Measurements from ENCODE around the gene BAIAP2.
"Not testable (repeated sequence)": the region's sequence is repeated elsewhere in the genome, so short reads cannot be mapped to it uniquely, and the experiment has no call there.

Gene BAIAP2

DNA sequence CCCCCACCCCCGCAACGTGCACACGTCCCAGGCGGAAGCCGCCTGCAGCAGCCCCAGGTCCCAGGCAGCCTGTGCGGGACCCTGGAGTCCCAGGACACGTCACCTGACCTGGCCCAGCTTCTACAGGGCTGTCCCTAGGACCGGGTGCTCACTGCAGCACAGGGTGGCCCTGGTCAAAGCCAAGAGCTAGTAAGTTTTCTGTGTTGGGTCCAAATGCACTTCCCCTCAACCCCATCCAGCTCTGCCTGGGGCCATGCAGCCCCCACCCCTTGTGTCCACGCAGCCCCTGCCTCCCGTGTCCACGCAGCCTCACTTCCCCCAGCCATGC is 108.2 kb downstream of the BAIAP2 start:
- DNase-seq (ENCODE audit: low read depth) = no peak

DNA sequence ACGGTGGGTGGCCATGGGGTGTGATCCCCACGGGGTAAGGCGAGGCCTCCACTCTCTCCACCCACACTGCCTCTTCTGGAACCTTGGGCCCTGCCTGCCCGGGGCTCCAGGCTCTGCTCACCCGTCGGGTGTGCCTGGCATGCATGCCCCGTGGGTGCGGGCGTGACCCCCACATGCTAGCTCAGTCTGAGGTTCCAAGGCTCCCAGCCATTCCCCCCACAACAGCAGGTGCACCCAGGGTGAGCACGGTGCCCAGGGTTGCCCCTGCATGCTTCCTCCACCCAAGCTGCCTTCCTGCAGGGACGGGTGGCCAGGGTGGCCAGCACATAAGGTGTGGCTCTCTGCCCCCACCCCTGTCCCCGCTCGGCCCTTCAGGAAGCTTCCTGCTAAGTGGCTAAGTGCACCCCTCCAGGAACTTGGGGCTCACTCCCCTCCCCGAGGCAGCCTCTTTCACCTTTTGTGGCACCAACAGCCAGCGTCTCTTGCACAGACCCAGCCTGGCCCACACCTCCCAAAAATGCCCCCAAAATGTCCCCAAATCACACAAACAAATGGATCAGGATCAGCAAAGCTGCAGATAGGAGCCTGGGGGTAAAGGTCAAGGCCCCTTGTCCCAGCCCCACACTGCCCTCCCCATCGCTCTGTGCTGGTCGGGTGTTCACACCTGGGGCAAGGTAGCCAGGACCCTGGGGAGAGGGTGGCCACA is 108.9 kb downstream of the BAIAP2 start:
- no peak for DNase-seq (ENCODE audit: low read depth)

DNA sequence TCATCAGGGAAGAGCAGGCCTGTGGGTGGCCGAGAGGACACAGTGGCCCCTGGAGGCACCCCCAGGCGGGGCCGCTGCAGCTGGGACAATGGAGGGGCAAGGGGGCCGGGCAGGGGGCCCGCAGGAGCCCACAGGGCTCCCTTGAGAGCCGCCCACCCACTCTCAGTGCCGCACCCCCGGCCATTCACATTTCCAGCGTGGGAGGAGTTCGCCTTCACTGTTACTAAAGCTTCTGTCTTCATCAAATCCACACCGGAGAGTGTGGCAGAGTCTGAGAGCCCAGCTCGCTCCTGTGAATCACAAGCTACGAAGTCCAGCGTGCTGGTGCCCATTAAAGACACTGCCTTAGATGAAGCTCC is 109.5 kb downstream of the BAIAP2 start:
- DNase-seq (ENCODE audit: low read depth) = no peak

DNA sequence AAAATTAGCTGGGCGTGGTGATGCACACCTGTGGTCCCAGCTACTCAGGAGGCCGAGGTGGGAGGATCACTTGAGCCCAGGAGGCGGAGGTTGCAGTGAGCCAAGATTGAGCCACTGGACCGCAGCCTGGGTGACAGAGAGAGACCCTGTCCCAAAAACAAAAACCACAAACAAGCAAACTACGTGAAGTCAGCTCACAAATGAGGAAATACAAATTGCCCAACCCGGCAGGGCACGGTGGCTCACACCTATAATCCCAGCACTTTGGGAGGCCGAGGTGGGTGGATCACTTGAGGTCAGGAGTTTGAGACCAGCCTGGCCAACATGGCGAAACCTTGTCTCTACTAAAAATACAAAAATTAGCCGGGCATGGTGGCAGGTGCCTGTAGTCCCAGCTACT is 111.3 kb downstream of the BAIAP2 start:
- not testable (repeated sequence) for DNase-seq (ENCODE audit: low read depth)

DNA sequence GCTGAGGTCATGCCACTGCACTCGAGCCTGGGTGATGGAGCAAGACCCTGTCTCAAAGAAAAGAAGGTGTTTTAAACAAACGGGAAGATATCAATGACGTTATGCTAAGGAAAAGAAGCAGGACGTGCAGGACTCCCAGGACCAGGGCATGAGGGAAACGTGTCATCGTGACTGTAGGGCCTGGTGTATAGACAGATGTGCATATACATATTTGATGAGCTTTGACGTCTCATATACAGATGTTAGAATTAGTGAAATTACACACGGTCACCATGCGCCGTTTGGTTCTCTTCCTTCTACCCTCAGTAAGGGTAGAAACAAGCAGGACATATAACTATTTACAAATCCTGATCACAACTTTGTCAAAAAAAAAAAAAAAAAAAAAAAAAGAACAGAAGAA is 112.8 kb downstream of the BAIAP2 start:
- no peak for DNase-seq (ENCODE audit: low read depth)

DNA sequence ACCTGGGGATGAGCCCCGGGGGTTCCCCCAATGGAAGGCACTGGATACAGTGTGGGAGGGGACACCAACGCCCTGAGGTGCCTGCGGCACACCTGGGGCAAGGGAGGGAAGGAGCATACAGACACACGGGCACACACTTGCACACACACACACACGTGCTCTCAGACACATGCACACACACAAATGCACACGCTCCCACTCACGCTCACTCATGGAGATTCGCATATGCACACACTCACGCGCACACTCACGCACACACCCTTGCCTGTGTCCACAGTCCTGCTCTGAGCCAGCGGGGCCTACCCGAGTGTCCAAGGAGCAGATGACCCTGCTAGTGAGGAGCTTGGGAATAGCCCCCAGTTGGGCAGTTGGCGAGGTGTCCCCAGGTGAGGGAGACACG is 113.6 kb downstream of the BAIAP2 start:
- DNase-seq (ENCODE audit: low read depth) = no peak

DNA sequence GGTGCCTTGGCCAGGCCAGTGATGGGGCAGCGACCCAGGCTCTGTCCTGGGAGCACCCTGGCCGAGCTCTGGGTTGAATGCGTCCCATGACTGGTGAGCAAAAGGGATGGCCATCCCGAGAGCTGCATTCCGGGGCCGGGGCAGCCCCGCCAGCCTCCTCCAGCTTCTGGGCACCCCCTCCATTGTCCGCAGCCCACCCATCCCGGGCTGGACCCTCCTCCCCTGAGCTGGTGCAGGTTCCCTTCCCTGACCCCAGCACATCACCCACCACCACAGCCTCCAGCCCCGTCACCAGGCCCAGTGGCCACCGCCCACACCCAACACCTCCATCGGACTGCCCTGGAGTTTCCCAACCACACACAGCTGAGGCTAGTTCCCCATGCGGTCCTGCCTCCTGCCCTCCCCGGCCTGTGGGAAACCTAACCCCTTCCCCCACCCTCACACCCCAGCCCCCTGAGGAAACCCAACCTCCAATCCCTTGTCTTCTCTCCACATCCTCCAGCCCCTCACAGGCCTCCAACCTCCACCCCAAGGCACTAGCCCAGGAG is 114.1 kb downstream of the BAIAP2 start:
- no peak for DNase-seq (ENCODE audit: low read depth)

DNA sequence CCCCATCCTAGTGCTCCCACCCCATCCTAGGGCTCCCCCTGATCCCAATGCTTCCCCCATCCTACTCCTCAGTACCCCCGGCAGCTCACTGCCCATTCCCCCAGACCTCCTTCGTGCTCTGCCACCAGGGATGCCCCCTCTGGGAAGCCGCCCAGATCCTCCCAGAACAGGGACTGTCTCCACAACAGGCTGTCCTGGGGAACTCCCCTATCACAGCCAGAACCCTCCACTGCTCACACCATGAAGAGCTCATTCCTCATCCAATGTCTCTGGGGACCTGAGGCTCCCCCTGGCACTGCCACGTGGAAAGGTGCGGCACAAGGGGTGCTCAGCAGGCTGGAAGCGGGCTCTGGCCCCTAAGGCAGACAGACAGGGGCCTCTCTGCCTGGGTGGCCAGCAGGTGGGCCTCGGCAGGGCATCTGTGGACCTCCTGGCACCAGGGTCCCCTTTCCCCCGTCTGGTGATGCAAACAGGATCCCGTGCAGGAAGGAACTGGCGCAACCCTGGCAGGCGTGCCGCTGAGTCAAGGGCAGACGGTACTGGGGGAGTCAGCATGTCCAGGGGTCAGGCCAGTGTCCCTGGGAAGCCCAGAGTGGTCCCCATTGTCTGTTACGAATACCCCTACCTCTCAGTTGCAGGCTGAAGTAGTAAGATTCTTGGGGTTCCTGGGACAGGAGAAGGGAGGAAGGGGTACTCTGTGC is 115.6 kb downstream of the BAIAP2 start:
- DNase-seq (ENCODE audit: low read depth) = no peak

DNA sequence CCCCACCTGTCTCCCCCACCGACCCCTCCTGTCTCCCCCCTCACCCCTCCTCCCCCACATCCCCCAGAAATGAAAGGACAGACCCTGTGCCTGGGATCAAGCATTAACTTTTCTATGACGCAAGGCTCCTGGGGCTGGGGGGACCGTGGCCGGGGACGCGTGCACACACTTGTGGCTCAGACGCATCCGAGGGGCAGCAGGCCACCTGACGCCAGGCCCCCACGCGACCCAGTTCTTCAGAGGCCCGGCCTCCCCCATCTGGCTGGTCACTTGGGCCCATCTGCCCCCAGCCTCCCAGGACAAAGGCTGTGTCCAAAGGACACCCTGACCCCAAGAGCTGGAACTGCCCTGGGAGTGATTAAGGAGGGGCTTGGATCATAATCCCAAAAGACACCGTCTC is 116.3 kb downstream of the BAIAP2 start:
- no peak for DNase-seq (ENCODE audit: low read depth)

DNA sequence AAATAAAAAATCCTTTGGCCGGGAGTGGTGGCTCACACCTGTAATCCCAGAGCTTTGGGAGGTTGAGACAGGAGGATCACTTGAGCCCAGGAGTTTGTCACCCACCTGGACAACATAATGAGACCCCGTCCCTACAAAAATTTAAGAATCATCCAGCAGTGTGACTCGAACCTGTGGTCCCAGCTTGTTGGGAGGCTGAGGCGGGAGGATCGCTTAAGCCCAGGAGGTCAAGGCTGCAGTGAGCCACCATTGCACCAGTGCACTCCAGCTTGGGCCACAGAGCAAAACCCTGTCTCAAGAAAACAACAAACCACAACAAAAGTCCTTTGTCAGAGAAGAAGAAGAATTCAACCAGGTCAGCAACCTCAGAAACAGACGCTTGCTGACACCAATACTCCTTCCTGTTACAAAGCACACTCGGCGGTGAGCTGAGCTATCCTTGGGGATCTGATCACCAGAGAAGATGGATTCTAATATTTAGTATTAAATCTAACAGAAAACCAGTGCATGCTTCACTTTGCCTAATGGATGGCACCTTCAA is 117.4 kb downstream of the BAIAP2 start:
- DNase-seq (ENCODE audit: low read depth) = no peak

DNA sequence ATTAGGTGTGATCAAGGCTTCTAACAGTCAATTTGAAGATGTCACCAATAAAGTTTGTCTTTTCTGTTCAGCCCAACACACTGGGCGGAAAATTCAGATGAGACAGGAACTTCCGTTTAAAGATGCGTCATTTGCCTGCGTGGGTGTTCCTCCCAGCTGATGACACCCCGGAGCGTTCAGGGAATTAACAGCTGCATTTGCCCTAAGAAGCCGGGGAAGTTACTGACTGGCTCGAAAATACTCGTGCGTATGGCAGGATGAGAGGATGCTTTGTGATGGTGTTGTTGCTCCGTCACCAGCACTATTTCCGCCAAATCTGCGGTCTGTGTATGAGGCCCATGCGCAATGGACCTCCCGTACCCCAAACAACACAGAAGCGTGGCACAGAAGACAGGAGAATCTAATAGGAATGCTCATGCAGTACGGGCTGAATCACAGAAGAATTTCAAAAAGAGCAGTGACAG is 118.4 kb downstream of the BAIAP2 start:
- DNase-seq (ENCODE audit: low read depth) = no peak

DNA sequence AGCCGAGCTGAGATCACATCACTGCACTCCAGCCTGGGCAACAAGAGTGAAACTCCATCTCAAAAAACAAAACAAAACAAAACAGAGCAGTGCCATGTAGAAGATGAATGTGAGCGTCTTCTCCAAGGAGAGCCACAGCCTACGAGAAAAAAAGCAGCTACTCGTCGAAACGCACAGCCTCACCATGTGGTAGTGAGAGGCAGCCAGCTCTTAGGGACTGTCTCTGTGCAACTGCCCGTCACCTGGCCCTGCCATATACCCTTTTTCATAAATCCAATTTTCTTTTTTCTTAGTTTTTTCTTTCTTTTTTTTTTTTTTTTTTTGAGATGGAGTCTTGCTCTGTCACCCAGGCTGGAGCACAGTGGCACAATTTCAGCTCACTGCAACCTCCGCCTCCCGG is 119.1 kb downstream of the BAIAP2 start:
- not testable (repeated sequence) for DNase-seq (ENCODE audit: low read depth)

DNA sequence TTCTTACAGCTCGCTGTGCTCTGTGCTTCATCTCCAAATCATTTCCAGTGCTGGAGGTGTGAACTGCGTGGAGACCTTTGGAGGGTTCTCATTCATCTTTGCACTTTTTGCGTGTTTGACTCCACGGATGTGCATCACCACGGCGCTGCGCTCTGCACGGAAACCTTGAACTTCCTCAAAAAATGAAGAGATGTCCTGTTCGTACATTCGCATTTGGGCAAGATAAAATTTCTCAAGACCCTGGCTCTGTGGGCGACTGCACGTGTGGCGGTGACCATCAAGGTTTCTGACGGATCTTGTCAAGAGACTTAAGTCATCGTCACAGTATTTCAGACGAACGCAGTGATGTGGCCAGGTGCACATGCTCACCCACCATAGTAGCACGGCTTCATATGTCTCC is 120.0 kb downstream of the BAIAP2 start:
- no peak for DNase-seq (ENCODE audit: low read depth)

DNA sequence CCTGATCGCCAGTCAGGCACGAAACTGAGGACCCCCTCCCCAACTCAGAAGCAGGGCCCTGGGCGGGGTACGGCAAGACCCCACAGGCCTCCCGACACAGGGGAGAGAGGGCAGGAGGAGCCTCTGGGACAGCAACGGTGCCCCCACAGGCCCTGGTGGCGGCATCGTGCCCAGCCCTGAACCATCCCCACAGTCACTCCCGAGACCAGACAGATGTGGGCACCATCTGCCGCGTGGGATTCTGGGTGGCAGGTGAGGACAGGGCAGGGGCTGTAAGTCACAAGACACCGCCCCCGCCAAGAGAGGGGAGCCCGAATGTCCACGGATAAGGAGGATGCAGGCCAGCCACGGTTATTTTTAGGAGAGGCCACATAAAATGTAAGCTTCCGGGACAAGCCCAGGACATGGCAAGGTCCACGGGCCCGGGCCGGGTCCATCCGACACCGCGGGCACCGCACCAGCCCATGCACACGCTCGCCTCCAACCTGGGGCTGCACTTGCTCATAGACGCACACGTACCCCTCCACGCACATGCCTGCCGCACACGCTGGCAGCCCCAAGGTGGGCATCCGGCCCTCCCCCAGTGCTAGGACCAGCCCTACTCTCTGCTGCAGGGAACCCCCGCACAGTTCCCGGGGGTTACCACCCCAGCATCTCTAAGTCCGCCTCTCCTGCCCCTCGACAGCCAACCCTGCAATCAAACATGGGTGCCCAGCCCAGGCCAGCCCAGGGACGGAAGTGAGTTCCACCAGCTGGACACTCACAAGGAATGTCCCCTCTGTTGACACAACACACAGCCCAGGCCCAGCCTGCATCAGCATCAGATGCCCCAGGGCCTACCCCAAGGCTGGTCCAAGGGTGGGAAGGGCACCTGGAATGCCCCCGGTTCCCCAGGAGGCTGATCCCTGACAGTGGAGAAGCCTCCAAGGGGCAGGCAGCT is 122.2 kb downstream of the BAIAP2 start:
- DNase-seq (ENCODE audit: low read depth) = no peak

DNA sequence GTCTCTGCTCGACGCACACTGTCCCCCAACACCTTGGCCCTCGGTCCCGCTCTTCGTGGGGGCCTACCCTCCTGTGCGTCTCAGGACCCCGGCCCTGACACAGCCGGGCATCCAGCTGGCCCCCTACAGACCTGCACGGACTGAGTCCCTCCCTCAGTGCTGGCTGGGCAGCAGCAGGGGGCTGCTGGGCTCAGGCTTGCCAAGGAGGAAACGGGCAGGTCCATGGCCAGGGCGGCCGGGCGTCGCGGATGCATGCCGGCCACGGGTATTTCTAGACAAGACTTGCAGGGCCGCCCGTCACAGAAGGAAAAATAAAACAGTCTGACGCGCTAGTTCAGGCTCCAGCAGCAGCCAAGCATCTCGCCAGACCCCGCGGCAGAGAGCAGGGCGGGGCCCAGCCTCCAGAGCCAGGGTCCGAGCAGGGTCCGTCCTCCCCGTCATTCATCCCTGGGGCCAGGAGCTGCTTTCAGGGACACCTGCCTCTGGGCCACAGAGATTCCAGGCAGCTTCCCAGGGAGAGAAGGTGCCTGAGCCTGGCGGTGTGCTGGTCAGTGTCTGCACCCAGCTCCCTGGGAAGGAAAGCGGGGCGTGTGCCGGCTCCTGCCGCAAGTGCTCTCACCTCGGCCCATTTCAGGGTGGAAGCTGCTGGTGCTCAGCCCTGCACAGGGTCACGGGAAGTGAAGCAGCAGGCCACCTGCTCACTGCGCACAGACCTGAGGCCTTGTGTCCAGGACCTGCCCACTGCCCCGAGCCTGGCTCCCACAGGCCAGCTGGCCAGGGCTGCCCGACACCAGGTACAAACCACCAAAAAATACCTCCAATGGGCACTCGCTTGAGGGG is 123.1 kb downstream of the BAIAP2 start:
- no peak for DNase-seq (ENCODE audit: low read depth)

DNA sequence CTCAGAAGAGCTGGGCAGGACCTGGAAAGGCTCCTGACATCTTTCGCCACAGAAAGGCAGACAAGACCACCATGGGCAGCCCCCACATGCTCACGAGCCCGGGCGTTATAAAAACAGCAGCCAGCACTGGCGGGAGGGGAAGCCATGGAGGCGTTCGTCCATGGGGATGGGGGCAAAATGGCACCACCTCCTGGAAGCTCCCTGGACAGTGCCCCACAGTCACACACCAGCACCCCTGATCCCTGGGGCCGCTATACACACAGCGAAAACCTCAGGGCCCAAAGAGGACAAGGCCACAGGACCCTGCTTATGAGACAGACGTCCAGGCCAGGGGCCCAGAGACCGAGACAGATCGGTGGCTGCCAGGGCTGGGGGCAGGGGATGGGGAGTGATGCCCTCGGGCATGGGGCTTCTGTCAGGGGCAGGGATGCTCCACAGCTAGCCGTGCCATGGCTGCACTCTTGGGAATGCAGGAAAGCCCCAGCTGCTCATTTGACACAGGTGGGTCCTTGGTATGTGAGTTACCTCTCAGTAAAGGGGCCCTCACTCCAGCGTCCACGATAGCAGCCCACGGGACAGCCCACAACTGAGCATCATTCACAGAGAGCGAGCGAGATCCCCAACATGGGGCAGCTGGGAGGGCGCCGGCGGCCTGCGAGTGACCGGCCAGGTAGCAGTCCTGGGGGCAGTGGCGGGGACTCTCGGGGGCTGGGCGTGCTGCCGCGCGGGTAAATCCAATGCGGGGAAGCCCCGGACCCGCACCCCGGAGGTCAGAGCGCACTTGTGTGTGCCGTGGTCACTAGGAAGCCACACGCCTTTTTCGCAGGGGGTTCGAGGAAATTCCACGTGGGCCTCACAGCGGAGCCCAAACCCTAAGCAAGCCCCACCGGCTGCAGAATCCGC is 124.0 kb downstream of the BAIAP2 start:
- DNase-seq (ENCODE audit: low read depth) = no peak

DNA sequence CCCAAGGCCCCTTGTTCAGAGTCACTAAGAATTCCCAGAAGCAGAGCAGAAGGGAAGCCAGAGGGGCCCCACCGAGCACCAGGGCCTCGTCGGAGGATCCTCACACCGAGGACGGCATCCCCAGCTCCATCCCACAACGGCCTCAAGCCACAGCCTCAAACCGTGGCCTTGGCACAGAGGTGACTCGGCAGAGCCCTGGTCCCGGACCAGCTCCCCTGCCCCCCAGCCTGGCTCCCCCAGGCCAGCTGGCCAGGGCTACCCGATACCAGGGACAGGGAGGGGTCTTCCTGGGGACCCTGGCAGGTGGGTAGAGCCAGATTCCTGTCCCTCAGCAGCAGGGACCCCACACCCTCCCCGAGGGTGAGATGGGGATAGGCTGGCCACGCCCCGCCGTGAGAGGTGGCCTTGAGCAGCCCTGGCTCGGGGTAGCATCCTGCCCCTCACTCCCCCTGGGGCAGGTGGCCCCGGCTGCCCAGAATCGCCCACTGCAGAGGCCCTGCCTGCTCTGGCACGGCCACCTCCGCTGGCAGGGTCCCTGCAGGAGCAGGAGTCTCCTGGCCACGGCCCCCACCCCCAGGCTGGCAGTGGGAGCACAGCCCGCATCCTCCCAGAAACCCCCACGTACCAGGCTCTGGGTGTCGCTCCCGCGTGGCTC is 124.8 kb downstream of the BAIAP2 start:
- DNase-seq (ENCODE audit: low read depth) = no peak

DNA sequence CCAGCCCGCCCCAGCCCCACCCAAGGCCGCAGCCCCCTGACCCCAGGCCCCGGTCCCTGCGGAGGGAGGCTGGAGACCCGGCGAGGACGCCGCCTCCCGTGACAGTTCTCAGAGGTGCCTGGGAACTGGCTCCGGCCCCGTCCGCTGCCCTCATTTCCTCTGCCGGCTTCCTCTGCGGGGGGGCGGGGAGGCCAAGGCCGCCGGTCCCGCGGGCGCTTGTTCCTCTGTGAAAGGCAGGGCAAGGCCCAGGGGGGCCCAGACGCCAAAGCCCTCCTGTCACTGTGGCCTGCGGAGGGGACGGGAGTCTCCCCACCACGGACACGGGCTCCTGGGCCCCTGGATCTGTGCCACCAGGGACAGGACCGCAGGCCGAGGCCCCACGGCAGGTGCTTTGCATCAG is 125.4 kb downstream of the BAIAP2 start:
- DNase-seq (ENCODE audit: low read depth) = no peak

DNA sequence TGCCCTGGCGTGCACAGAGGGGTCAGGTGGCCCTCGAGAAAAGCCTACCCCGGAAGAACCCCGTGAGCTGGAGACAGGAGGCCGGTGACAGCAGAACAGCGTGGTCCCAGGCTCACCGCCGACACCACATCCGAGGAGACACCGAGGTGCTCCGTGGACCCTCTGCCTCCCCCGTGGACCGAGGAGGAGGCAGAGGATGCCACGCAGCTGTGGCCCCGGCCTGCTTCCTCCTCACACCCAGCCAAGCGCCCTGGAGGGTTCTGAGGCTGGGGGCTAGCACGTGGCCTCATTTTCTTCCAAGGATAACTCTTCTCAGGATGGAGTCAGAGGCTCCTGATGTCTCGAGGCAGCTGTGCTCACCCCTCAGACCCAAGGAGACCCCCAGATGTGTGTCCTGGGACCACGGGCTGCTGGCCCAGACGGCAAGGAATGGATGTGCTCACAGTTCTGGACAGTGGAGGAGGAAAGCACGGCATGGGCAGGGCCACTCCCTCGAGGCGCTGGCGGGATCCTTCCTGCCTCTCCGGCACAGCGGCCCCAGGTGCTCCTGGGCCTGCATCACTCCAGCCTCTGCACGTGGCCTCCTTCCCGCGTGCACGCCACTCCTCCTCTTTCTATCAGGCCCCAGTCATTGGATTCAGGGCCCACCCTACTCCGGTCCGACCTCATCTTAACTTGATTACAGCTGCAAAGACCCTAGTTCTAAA is 125.9 kb downstream of the BAIAP2 start:
- no peak for DNase-seq (ENCODE audit: low read depth)
